Activated naive CD4-positive, alpha-beta T cell treated with anti-CD3 and anti-CD28 coated beads, Interleukin-2, amount 10 ng/mL, durations not matched to agents 5 hours and 36 hours (primary cell): Measurements from ENCODE around the gene HYAL2. TPM values are rescaled to one million over a fixed set of nuclear protein-coding genes. Genes with fewer than 3 reads are reported as not detected.

ENCODE experiments used
- total RNA-seq, 2 experiments: library from RNA; stranded (reverse); gene quantifications; one replicate each; pipeline ENCODE4 v1.2.3, GENCODE V29; 2021

The HYAL2 gene
- total RNA-seq, 2 experiments from 2014 or later, result 4.0 to 6.0 TPM

Other genes starting within 250 kb of the HYAL2 start
- gene RBM5, start 233.8 kb downstream of the HYAL2 start, total RNA-seq, result 100 to 1,000 TPM; 204 to 206 TPM
- gene SEMA3F, start 167.4 kb downstream of the HYAL2 start, total RNA-seq, result not detected
- gene GNAT1, start 131.1 kb downstream of the HYAL2 start, total RNA-seq, result not detected
- gene SLC38A3, start 117.5 kb downstream of the HYAL2 start, total RNA-seq, result not detected
- gene GNAI2, start 86.5 kb downstream of the HYAL2 start, total RNA-seq, result 100 to 1,000 TPM; 372 to 387 TPM
- under 1 TPM; 0.30 to 0.34 TPM for gene SEMA3B, start 53.6 kb downstream of the HYAL2 start, total RNA-seq
- not detected for gene LSMEM2, start 43.7 kb downstream of the HYAL2 start, total RNA-seq
- 10 to 100 TPM; 54.2 to 58.4 TPM for gene IFRD2, start 30.3 kb downstream of the HYAL2 start, total RNA-seq
- 1 to 10 TPM; 6.3 to 7.0 TPM for gene HYAL3, start 23.3 kb downstream of the HYAL2 start, total RNA-seq
- 10 to 100 TPM; 33.2 to 35.3 TPM for gene NAA80, start 23.3 kb downstream of the HYAL2 start, total RNA-seq
- gene HYAL1, start 19.2 kb downstream of the HYAL2 start, total RNA-seq, result under 1 TPM; 0.24 to 0.40 TPM
- 10 to 100 TPM; 15.5 TPM for gene TUSC2, start 5.5 kb upstream of the HYAL2 start, total RNA-seq
- 100 to 1,000 TPM in 1 of 2 experiments, 10 to 100 TPM in 1; 96.2 to 102 TPM for gene RASSF1, start 18.1 kb upstream of the HYAL2 start, total RNA-seq
- 1 to 10 TPM; 2.2 to 3.0 TPM for gene ZMYND10, start 23.0 kb upstream of the HYAL2 start, total RNA-seq
- gene NPRL2, start 28.0 kb upstream of the HYAL2 start, total RNA-seq, result 10 to 100 TPM; 44.2 to 45.0 TPM
- 10 to 100 TPM; 33.7 to 35.8 TPM for gene CYB561D2, start 28.1 kb upstream of the HYAL2 start, total RNA-seq
- 10 to 100 TPM; 19.0 to 19.8 TPM for gene TMEM115, start 36.8 kb upstream of the HYAL2 start, total RNA-seq
- gene CACNA2D2, start 180.9 kb upstream of the HYAL2 start, total RNA-seq, result under 1 TPM; 0.60 to 0.63 TPM
- gene C3orf18, start 245.0 kb upstream of the HYAL2 start, total RNA-seq, result 10 to 100 TPM; 39.0 to 39.2 TPM
- 10 to 100 TPM; 77.1 to 80.0 TPM for gene HEMK1, start 246.8 kb upstream of the HYAL2 start, total RNA-seq